ENCODE data around the gene PTPRD.

PTPRD gene

DNA sequence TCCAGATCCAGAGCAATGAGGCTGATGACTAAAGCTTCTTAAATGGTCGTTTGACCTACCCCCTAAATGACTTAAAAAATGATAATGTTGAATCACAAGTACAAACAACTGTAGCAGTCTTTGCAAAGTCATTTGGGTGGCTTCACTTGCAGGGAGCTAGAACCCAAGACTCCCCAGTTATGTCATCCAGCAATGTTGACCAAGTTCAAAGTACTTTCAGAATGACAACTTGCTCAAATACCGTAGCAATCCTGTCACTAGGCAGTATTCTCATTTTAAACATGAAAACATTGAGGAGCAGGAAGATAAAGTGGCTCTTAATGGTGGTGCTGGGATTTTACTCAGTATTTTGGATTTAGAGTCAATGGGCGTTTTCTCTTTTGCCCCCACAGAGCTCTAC lies 1596.2 kb downstream of the PTPRD start:
- Histone ChIP-seq H2AFZ (ENCODE audit: low read depth, low read length, severe bottlenecking) (no peak overlapping the region), H3K27ac (ENCODE audit: low read depth, low read length) (no peak overlapping the region), H3K4me2 (ENCODE audit: low read depth, low read length, poor library complexity, severe bottlenecking) (no peak overlapping the region), H3K9ac (ENCODE audit: low read length) (no peak overlapping the region), H3K9me3 (ENCODE audit: insufficient read depth, low read length) (no peaks in the 10 kb centered on the region), H3F3A (ENCODE audit: insufficient read depth) (no peaks in the 10 kb centered on the region), H3K36me3 (ENCODE audit: low read length) (no peaks in the 10 kb centered on the region), H3K79me2 (ENCODE audit: insufficient read depth, low read length) (no peaks in the 10 kb centered on the region), H3K9me2 (replicated peaks; ENCODE audit: insufficient read depth, low read length) (no peaks in the 10 kb centered on the region), H3K4me3 (ENCODE audit: insufficient read depth, low read length, poor library complexity, severe bottlenecking) (no peak overlapping the region), H3K27me3 (ENCODE audit: low read length) (no peaks in the 10 kb centered on the region), H4K20me1 (ENCODE audit: low read depth, low read length) (no peaks in the 10 kb centered on the region)
- TF ChIP-seq EZH2phosphoT487 (conservative IDR thresholded peaks at IDR 0.05; ENCODE audit: low read length), result no peak
- TF ChIP-seq, protein P1, sequence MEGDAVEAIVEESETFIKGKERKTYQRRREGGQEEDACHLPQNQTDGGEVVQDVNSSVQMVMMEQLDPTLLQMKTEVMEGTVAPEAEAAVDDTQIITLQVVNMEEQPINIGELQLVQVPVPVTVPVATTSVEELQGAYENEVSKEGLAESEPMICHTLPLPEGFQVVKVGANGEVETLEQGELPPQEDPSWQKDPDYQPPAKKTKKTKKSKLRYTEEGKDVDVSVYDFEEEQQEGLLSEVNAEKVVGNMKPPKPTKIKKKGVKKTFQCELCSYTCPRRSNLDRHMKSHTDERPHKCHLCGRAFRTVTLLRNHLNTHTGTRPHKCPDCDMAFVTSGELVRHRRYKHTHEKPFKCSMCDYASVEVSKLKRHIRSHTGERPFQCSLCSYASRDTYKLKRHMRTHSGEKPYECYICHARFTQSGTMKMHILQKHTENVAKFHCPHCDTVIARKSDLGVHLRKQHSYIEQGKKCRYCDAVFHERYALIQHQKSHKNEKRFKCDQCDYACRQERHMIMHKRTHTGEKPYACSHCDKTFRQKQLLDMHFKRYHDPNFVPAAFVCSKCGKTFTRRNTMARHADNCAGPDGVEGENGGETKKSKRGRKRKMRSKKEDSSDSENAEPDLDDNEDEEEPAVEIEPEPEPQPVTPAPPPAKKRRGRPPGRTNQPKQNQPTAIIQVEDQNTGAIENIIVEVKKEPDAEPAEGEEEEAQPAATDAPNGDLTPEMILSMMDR (IDR thresholded peaks at IDR 0.05; ENCODE audit: insufficient read depth, low read length, poor library complexity, severe bottlenecking), result no peak

DNA sequence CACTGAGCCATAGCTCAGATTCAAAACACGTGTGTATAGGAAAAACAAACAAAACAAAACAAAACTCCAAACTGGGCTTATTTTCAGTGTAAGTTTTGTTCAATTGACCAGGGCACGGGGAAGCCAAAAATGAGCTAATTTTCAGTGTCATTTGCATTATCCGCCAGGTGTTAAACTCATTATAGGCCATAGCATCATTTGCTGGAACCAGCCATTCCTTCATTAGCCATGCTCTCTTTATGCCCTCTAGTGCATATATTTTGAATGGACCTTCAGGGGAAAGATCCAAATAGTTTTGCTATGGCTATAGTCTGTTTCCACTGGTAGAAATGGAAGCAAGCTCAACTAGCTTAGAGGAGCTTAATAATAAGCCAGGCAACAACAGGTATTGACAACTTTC lies 1608.0 kb downstream of the PTPRD start:
- TF ChIP-seq EZH2phosphoT487 (conservative IDR thresholded peaks at IDR 0.05; ENCODE audit: low read length), result no peak
- TF ChIP-seq, protein P1 (IDR thresholded peaks at IDR 0.05; ENCODE audit: insufficient read depth, low read length, poor library complexity, severe bottlenecking), result no peak
- no peak overlapping the region for H3K27ac ChIP-seq (ENCODE audit: low read depth, low read length)

DNA sequence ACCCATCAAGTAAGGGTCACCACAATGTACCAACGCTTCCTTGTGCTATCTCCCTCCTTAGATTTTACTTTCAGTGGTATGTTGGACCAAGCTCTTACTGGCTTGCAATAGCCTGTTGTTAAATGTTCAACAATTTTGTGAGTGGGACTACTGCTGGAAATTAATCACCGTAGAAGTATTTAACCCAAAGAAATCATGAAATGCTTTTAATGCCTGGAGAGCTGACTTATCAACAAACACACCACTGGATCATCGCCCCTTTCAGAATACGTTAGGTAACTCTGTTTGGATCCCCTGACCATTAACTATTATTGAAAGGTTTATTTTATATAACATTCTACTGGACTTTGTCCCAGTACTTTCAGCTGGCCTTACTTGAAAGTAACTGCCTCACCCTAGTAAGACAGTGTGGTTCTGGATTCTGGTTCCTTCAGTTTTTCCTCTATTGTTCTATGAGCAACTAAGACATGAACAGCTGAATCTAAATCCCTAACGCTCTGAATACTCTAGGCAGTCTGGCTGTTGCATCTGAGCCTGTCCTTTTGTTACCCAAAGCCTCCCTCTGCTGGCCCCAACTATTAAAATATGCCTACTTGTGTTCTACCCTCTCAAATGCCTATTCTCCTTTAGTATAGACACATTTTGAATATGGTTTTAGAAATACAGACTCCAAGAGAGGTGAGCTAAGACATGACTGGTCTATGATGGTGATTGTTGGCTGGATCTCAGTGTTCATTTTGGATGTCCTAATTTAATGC lies 1609.8 kb downstream of the PTPRD start:
- H3K4me2 ChIP-seq (ENCODE audit: low read depth, low read length, poor library complexity, severe bottlenecking), result no peak overlapping the region
- no peak overlapping the region for H3K27ac ChIP-seq (ENCODE audit: low read depth, low read length)
- no peak for TF ChIP-seq EZH2phosphoT487 (conservative IDR thresholded peaks at IDR 0.05; ENCODE audit: low read length)
- TF ChIP-seq, protein P1 (IDR thresholded peaks at IDR 0.05; ENCODE audit: insufficient read depth, low read length, poor library complexity, severe bottlenecking), result no peak
- no peaks in the 10 kb centered on the region for H3K36me3 ChIP-seq (ENCODE audit: low read length)
- no peaks in the 10 kb centered on the region for H3K27me3 ChIP-seq (ENCODE audit: low read length)
- no peaks in the 10 kb centered on the region for H3F3A ChIP-seq (ENCODE audit: insufficient read depth)
- H3K9ac ChIP-seq (ENCODE audit: low read length), result no peak overlapping the region
- H4K20me1 ChIP-seq (ENCODE audit: low read depth, low read length), result no peaks in the 10 kb centered on the region
- H3K9me3 ChIP-seq (ENCODE audit: insufficient read depth, low read length), result no peaks in the 10 kb centered on the region
- H3K79me2 ChIP-seq (ENCODE audit: insufficient read depth, low read length), result no peaks in the 10 kb centered on the region
- H3K9me2 ChIP-seq (replicated peaks; ENCODE audit: insufficient read depth, low read length), result no peaks in the 10 kb centered on the region
- H2AFZ ChIP-seq (ENCODE audit: low read depth, low read length, severe bottlenecking), result no peak overlapping the region
- no peak overlapping the region for H3K4me3 ChIP-seq (ENCODE audit: insufficient read depth, low read length, poor library complexity, severe bottlenecking)

More for the DNA sequence above, 1608.0 kb downstream of the PTPRD start:
- H2AFZ ChIP-seq (ENCODE audit: low read depth, low read length, severe bottlenecking), result no peak overlapping the region
- H3K9me2 ChIP-seq (replicated peaks; ENCODE audit: insufficient read depth, low read length), result 0 out of 2 replicates have a peak, but pooled peaks cover 3% of the 10 kb centered on the region
- H4K20me1 ChIP-seq (ENCODE audit: low read depth, low read length), result no peaks in the 10 kb centered on the region
- no peaks in the 10 kb centered on the region for H3F3A ChIP-seq (ENCODE audit: insufficient read depth)
- H3K79me2 ChIP-seq (ENCODE audit: insufficient read depth, low read length), result no peaks in the 10 kb centered on the region
- H3K9ac ChIP-seq (ENCODE audit: low read length), result no peak overlapping the region
- H3K4me3 ChIP-seq (ENCODE audit: insufficient read depth, low read length, poor library complexity, severe bottlenecking), result no peak overlapping the region
- H3K36me3 ChIP-seq (ENCODE audit: low read length), result no peaks in the 10 kb centered on the region
- no peak overlapping the region for H3K4me2 ChIP-seq (ENCODE audit: low read depth, low read length, poor library complexity, severe bottlenecking)
- H3K27me3 ChIP-seq (ENCODE audit: low read length), result no peaks in the 10 kb centered on the region
- no peaks in the 10 kb centered on the region for H3K9me3 ChIP-seq (ENCODE audit: insufficient read depth, low read length)
